Left ventricle myocardium inferior (tissue), 1 donor: Measurements from ENCODE around the gene SEMA4D. TPM values are rescaled to one million over a fixed set of nuclear protein-coding genes. Genes with fewer than 3 reads are reported as not detected.

ENCODE experiments used
- DNase-seq: peaks from one replicate; pipeline ENCODE4 v3.0.0-alpha.2; 2020
- H3K27ac ChIP-seq: fragments of 200-600 bp; replicated peaks from 2 replicates; pipeline ENCODE4 v1.8.0; 2021
- H3K27me3 ChIP-seq: fragments of 200-600 bp; 2 replicates; pipeline ENCODE4 v1.8.0; 2021; ENCODE audit warnings: low read depth
- H3K36me3 ChIP-seq: fragments of 200-600 bp; 2 replicates; pipeline ENCODE4 v1.8.0; 2021
- H3K4me1 ChIP-seq: fragments of 200-600 bp; 2 replicates; pipeline ENCODE4 v1.8.0; 2021
- H3K4me3 ChIP-seq: fragments of 200-600 bp; 2 replicates; pipeline ENCODE4 v1.8.0; 2021; ENCODE audit warnings: mild to moderate bottlenecking, moderate library complexity
- H3K9me3 ChIP-seq: fragments of 200-600 bp; replicated peaks from 2 replicates; pipeline ENCODE4 v1.8.0; 2021
- CTCF ChIP-seq: fragments of 200-600 bp; IDR thresholded peaks from 2 replicates; pipeline ENCODE4 v1.8.0; 2021; ENCODE audit warnings: antibody characterized with exemption, mild to moderate bottlenecking, borderline replicate concordance
- intact Hi-C: fragments of 100-400 bp; cut with micrococcal nuclease; formaldehyde crosslinking; loops from one replicate; pipeline ENCODE4 v1.11.0; 2022
- total RNA-seq: library from RNA; stranded (reverse); fragmentation: NEBNext Ultra II Directional; extraction: Animal tissue kit (Norgen Biotek cat#: 25700); gene quantifications from one replicate; pipeline ENCODE4 v1.2.1, GENCODE V29; 2021
- donor health status: DM: no; HTN: yes; CAD: no; lungs with severe emphysema.

Gene SEMA4D
- total RNA-seq, 1 donor from 2014 or later = 17.1 TPM

GRCh38 chr9:89411759-89412158, 86.2 kb downstream of the SEMA4D start:
- no peak for TF ChIP-seq CTCF
- H3K9me3 ChIP-seq = peaks cover 14% of the 10 kb centered on the region
- intact Hi-C loops = no loop called here
- peaks cover 25% of the 10 kb centered on the region for H3K4me1 ChIP-seq
- H3K36me3 ChIP-seq = no peaks in the 10 kb centered on the region
- H3K27me3 ChIP-seq = no peaks in the 10 kb centered on the region
- no peak overlapping the region for H3K4me3 ChIP-seq
- no peak overlapping the region for H3K27ac ChIP-seq
- no peak for DNase-seq

- Histone ChIP-seq H3K4me3 (no peak overlapping the region), H3K27me3 (no peaks in the 10 kb centered on the region), H3K36me3 (no peaks in the 10 kb centered on the region), H3K9me3 (peaks cover 14% of the 10 kb centered on the region), H3K4me1 (peaks cover 24% of the 10 kb centered on the region), H3K27ac (no peak overlapping the region)
- intact Hi-C loops = no loop called here
- TF ChIP-seq CTCF = no peak
- DNase-seq = no peak
Observed at GRCh38 chr9:89410641-89411350, 87.1 kb downstream of the SEMA4D start.

GRCh38 chr9:89410022-89410421, 87.9 kb downstream of the SEMA4D start:
- no peak for TF ChIP-seq CTCF
- peaks cover 24% of the 10 kb centered on the region for H3K4me1 ChIP-seq
- intact Hi-C loops = no loop called here
- no peaks in the 10 kb centered on the region for H3K36me3 ChIP-seq
- peaks cover 14% of the 10 kb centered on the region for H3K9me3 ChIP-seq
- no peak overlapping the region for H3K27ac ChIP-seq
- no peak for DNase-seq
- H3K27me3 ChIP-seq = no peaks in the 10 kb centered on the region
- no peak overlapping the region for H3K4me3 ChIP-seq

GRCh38 chr9:89409466-89409865, 88.4 kb downstream of the SEMA4D start:
- DNase-seq = no peak
- intact Hi-C loops = no loop called here
- Histone ChIP-seq H3K27ac (no peak overlapping the region), H3K27me3 (no peaks in the 10 kb centered on the region), H3K4me3 (no peak overlapping the region), H3K9me3 (peaks cover 14% of the 10 kb centered on the region), H3K4me1 (peaks cover 22% of the 10 kb centered on the region), H3K36me3 (no peaks in the 10 kb centered on the region)
- no peak for TF ChIP-seq CTCF

- Histone ChIP-seq H3K4me3 (no peak overlapping the region), H3K36me3 (no peaks in the 10 kb centered on the region), H3K27me3 (no peaks in the 10 kb centered on the region), H3K4me1 (peaks cover 15% of the 10 kb centered on the region), H3K27ac (no peak overlapping the region), H3K9me3 (peaks cover 14% of the 10 kb centered on the region)
- intact Hi-C loops = no loop called here
- DNase-seq = no peak
- TF ChIP-seq CTCF = no peak
Observed at GRCh38 chr9:89408628-89409101, 89.2 kb downstream of the SEMA4D start.
